Suprapubic skin (tissue), 3 donors: ENCODE data around the gene ZNF770.

Experiments
- CTCF ChIP-seq, 2 donors: fragments of 200-600 bp in 1 of 2; fragments of 450-650 bp in 1 of 2; sonication (generic) in 1 of 2; IDR thresholded peaks; one replicate each; pipeline ENCODE4 v1.5.1; 2016 to 2019; ENCODE audit warnings: antibody characterized with exemption in 2 of 2, mild to moderate bottlenecking in 1 of 2, moderate library complexity in 1 of 2
- POLR2A ChIP-seq, 2 donors: fragments of 450-650 bp; IDR thresholded peaks; one replicate each; pipeline ENCODE4 v1.6.1; 2017; ENCODE audit warnings: antibody characterized with exemption in 2 of 2, mild to moderate bottlenecking in 2 of 2, moderate library complexity in 2 of 2

GRCh38 chr15:35020974-35021373 lies 32.9 kb upstream of the ZNF770 start:
- TF ChIP-seq CTCF (IDR thresholded peaks at IDR 0.05) (no peak), POLR2A (IDR thresholded peaks at IDR 0.05) (no peak)
